Measurements from ENCODE around the gene CRLF2.

DNA sequence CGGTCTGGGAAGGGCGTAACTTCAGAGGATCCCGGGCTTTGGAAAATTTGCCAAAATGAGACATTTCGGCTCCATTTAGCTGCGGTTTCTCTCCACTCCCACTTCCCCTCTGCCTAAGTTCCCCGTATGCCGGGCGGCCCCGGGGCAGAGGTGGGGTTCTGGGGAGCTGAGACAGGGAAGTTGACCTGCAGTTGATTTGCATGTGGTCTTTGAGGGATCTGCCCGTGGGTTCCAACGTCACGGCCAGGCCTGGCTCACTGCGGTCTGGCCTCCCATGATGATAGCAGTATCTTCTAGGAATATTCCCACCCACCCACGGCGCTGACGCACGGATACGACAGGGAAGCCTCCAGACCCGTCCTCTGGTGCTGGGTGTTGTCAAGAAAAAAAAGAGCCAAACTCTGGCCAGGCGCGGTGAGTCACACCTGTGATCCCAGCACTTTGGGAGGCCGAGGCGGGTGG is 27.3 kb upstream of the CRLF2 start:
- TF ChIP-seq, protein P1, sequence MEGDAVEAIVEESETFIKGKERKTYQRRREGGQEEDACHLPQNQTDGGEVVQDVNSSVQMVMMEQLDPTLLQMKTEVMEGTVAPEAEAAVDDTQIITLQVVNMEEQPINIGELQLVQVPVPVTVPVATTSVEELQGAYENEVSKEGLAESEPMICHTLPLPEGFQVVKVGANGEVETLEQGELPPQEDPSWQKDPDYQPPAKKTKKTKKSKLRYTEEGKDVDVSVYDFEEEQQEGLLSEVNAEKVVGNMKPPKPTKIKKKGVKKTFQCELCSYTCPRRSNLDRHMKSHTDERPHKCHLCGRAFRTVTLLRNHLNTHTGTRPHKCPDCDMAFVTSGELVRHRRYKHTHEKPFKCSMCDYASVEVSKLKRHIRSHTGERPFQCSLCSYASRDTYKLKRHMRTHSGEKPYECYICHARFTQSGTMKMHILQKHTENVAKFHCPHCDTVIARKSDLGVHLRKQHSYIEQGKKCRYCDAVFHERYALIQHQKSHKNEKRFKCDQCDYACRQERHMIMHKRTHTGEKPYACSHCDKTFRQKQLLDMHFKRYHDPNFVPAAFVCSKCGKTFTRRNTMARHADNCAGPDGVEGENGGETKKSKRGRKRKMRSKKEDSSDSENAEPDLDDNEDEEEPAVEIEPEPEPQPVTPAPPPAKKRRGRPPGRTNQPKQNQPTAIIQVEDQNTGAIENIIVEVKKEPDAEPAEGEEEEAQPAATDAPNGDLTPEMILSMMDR (conservative IDR thresholded peaks at IDR 0.05; ENCODE audit: low read length) = no peak
- TF ChIP-seq EZH2phosphoT487 (IDR thresholded peaks at IDR 0.05; ENCODE audit: borderline replicate concordance, low read depth, low read length) = no peak

Data from OCI-LY7 (cell line).